Mucosa of descending colon (tissue), 3 donors: Measurements from ENCODE around the gene NPAS2. TPM values are rescaled to one million over a fixed set of nuclear protein-coding genes. Genes with fewer than 3 reads are reported as not detected.

Source experiments
- ATAC-seq: fragments of 200-7000 bp; cut with Tn5 transposase; one replicate; pipeline ENCODE4 v1.9.1; 2020; ENCODE audit warnings: mild to moderate bottlenecking, moderate library complexity
- DNase-seq, 3 donors: peaks; one replicate each; pipeline ENCODE4 v3.0.0-alpha.2; 2020
- H3K36me3 ChIP-seq: fragments of 200-600 bp; one replicate; pipeline ENCODE4 v1.8.0; 2021; ENCODE audit warnings: low read depth, mild to moderate bottlenecking
- H3K4me1 ChIP-seq: fragments of 200-600 bp; one replicate; pipeline ENCODE4 v1.8.0; 2021; ENCODE audit warnings: low read depth, mild to moderate bottlenecking
- H3K4me3 ChIP-seq: fragments of 200-600 bp; one replicate; pipeline ENCODE4 v1.8.0; 2021; ENCODE audit warnings: mild to moderate bottlenecking
- H3K9me3 ChIP-seq: fragments of 200-600 bp; one replicate; pipeline ENCODE4 v1.8.0; 2021; ENCODE audit warnings: mild to moderate bottlenecking
- intact Hi-C, 2 donors: fragments of 100-400 bp; cut with DNase I in 1 of 2; cut with micrococcal nuclease in 1 of 2; formaldehyde crosslinking; loops; one replicate each; pipeline versions ENCODE4 v1.11.0 to v1.11.1; 2022; cut with DNase I, micrococcal nuclease
- total RNA-seq, 3 donors: library from RNA; stranded (reverse); fragmentation: NEBNext Ultra II Directional in 2 of 3; extraction: Animal tissue kit (Norgen Biotek cat#: 25700) in 2 of 3; gene quantifications; one replicate each; pipeline versions ENCODE4 v1.2.1 to v1.2.4, GENCODE V29; 2021 to 2023
- TF ChIP-seq, protein P1 (sequence below): fragments of 200-600 bp; IDR thresholded peaks from one replicate; pipeline ENCODE4 v1.8.0; 2022; ENCODE audit warnings: antibody characterized with exemption, mild to moderate bottlenecking
- donor health status: DM: no; HTN: no; CAD: no; lungs with moderate emphysema.
- donor health status: DM: no; HTN: no; CAD: no.
- donor health status: DM: no; HTN: yes; CAD: no.

Gene NPAS2
- total RNA-seq, 3 donors from 2014 or later, result 42.5 to 53.1 (median 46.5) TPM

DNA sequence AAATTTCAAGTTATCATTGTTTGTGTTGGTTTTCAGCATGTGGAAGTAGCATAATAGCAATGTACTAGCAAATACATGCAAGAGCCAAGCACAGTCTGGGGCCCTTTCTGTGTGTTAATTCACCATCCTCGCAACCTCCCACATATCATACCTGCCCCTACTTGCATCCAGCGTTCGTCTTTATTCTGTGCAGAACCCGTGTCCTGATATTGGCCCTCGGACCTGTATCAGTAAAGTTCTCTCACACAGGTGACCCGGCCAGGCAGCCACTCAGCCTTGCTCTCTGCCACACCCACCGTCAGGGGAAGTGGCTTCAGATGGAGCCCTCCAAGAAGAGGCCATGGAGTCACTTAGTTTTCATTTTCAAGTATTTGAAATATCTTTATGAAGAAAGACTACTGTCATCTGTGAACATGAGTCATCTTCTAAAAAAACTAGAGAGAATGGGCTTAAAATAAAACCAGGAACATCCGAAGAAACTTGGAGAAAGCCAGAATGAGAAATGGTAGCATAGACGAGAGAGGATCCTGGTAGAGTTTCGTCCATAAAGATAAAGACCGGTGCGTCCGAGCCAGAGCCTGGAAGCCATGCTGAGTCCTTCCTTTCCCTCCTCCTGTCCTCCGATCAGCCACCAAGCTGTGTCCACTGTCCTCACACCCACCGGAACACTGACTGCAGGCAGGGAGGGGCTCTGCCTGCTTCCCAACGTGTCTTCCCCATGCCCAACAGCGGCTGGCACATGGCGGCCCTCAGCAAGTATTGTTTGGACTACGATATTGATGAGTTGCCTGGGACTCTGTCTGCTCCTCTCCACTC, 124.9 kb downstream of the NPAS2 start:
- ATAC-seq (no peak), DNase-seq (no peak)
- TF ChIP-seq, protein P1, sequence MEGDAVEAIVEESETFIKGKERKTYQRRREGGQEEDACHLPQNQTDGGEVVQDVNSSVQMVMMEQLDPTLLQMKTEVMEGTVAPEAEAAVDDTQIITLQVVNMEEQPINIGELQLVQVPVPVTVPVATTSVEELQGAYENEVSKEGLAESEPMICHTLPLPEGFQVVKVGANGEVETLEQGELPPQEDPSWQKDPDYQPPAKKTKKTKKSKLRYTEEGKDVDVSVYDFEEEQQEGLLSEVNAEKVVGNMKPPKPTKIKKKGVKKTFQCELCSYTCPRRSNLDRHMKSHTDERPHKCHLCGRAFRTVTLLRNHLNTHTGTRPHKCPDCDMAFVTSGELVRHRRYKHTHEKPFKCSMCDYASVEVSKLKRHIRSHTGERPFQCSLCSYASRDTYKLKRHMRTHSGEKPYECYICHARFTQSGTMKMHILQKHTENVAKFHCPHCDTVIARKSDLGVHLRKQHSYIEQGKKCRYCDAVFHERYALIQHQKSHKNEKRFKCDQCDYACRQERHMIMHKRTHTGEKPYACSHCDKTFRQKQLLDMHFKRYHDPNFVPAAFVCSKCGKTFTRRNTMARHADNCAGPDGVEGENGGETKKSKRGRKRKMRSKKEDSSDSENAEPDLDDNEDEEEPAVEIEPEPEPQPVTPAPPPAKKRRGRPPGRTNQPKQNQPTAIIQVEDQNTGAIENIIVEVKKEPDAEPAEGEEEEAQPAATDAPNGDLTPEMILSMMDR, result no peak
- intact Hi-C loops, result no loop called here
- H3K4me3 ChIP-seq, result no peak overlapping the region
- no peaks in the 10 kb centered on the region for H3K9me3 ChIP-seq
- H3K4me1 ChIP-seq, result peaks cover 3% of the 10 kb centered on the region
- H3K36me3 ChIP-seq, result no peaks in the 10 kb centered on the region

DNA sequence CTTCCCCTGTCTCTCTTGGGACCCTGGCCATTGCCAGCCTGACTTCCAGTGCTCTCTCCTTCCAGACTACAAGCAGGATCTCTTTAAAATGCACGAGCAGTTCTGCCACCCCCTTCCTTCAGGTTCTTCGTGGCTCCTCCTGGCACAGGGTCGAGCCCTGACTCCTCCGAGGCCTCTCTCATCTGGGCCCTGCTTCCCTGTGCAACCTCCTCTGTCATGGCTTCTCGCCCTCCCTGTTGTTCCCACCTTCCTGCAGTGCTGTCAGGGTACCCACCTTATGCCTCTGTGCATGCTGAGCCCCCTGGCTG, 125.4 kb downstream of the NPAS2 start:
- Histone ChIP-seq H3K9me3 (no peaks in the 10 kb centered on the region), H3K4me1 (peaks cover 3% of the 10 kb centered on the region), H3K4me3 (no peak overlapping the region), H3K36me3 (no peaks in the 10 kb centered on the region)
- TF ChIP-seq, protein P1, result no peak
- ATAC-seq, result no peak
- intact Hi-C loops, result no loop called here
- DNase-seq, result no peak

DNA sequence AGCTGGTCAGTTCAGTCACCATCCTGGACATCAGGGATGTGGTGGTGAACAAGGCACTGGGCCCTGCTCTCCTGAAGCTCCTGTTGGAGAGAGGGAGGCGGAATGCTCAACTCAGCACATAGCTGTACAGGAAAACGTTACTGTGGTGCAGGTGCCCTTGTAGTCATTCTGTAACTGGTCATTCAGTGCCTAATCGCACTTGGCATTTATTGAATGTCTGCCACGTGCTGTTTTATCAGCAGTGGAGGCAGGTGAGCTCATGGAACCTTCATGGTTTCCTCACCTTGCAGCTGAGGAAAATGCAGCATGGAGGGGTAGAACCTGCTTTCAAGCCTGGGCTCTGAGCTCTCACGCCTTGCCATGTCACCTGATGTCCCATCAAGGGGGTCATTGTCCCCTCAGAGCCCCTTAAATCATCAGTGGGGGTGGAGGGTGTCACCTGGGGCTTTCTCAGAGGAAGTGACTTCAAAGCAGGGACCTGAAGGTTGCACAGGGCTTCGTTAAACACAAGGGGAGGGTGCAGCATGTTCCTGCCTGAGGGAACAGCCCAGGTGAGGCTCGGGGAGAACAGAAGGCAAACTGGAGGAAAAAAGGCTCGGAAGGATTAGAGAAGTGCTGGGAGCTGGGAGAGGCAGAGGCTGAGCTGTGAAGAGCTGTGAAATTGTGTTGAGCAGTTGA, 126.1 kb downstream of the NPAS2 start:
- TF ChIP-seq, protein P1, result no peak
- intact Hi-C loops, result no loop called here
- DNase-seq (no peak), ATAC-seq (no peak)
- no peak overlapping the region for H3K4me3 ChIP-seq
- H3K4me1 ChIP-seq, result peaks cover 3% of the 10 kb centered on the region
- H3K36me3 ChIP-seq, result no peaks in the 10 kb centered on the region
- no peaks in the 10 kb centered on the region for H3K9me3 ChIP-seq

DNA sequence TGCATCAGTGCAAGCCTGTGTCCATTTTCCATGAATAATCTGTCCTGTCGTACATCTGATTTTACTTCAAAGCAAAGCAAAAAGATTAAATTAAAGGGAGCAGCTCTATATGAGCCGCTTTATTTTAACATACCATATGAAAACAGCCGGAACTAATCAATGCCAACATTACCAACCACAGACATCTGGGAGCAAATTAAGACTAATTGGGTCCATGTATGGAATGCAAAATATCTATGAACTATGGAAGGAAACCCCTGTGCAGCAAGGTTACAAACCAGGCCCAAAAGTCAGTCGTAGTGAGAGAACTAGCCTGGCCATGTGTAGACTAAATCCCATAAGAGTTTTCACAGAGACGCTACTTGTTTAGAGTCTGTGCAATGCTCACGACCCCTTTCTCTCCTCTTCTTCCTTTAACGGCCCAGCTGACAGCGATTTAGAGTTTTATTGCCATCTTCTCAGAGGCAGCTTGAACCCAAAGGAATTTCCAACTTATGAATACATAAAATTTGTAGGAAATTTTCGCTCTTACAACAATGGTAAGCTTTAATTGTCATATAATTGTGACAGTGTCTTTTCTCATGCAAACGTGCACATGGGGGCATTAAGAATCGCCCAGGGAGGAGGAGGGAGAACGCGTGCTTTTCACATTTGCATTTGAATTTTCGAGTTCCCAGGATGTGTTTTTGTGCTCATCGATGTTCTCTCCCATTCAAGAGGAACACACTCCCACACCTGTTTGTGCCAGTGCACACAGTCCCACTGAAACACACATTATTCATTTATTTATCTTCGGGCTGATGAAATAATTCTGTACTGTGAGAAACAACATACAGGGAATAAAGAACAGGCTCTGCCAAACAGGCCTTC, 129.2 kb downstream of the NPAS2 start:
- DNase-seq, result no peak
- H3K9me3 ChIP-seq, result no peaks in the 10 kb centered on the region
- H3K4me3 ChIP-seq, result no peak overlapping the region
- intact Hi-C loops, result no loop called here
- TF ChIP-seq, protein P1, result no peak
- no peaks in the 10 kb centered on the region for H3K36me3 ChIP-seq
- no peak for ATAC-seq
- H3K4me1 ChIP-seq, result no peaks in the 10 kb centered on the region

DNA sequence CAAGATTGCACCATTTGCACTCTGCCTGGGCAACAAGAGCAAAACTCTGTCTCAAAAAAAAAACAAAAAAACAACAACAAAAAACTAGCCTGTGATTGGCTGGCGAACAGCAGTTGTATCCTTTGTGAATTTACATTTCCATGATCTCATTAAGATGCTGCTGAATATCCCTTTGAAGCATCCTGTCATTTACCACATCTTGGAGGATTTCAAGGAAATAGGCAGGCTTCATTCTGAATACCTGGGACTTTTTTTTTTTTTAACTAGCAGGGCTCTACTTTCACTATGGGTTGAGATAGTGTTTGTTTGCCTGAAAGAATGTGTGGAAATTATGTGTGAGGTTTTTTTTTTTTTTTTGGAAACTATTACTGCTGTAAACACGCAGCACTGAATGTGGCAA, 132.6 kb downstream of the NPAS2 start:
- Histone ChIP-seq H3K4me3 (no peak overlapping the region), H3K36me3 (no peaks in the 10 kb centered on the region), H3K4me1 (no peaks in the 10 kb centered on the region), H3K9me3 (no peaks in the 10 kb centered on the region)
- intact Hi-C loops, result no loop called here
- no peak for DNase-seq
- TF ChIP-seq, protein P1, result no peak
- no peak for ATAC-seq
